Liver (tissue), 9 donors: ENCODE measurements around the gene PLCB4. TPM values are rescaled to one million over a fixed set of nuclear protein-coding genes. Genes with fewer than 3 reads are reported as not detected.

ENCODE experiments used
- DNase-seq: peaks from one replicate; pipeline ENCODE4 v3.0.0-alpha.2; 2017; ENCODE audit warnings: low spot score
- H3K27ac ChIP-seq, 2 donors: one replicate each; pipeline ENCODE4 v1.7.0; 2013; ENCODE audit warnings: inconsistent platforms in 2 of 2, low read length in 2 of 2, control low read depth in 1 of 2, low read depth in 1 of 2, mild to moderate bottlenecking in 1 of 2
- H3K27me3 ChIP-seq, 4 donors: one replicate each; pipeline versions ENCODE4 v1.6.1 to v1.7.0; 2013; ENCODE audit warnings: low read length in 3 of 4, inconsistent platforms in 1 of 4, mild to moderate bottlenecking in 1 of 4, moderate library complexity in 1 of 4; ENCODE audit not compliant: control insufficient read depth in 4 of 4, insufficient read depth in 4 of 4
- H3K36me3 ChIP-seq, 4 donors: one replicate each; pipeline versions ENCODE4 v1.6.1 to v1.7.0; 2013; ENCODE audit warnings: low read length in 3 of 4, mild to moderate bottlenecking in 3 of 4, low read depth in 1 of 4, moderate library complexity in 1 of 4; ENCODE audit not compliant: control insufficient read depth in 4 of 4, insufficient read depth in 3 of 4
- H3K4me1 ChIP-seq, 4 donors: one replicate each; pipeline versions ENCODE4 v1.6.1 to v1.7.0; 2013; ENCODE audit warnings: low read length in 3 of 4, mild to moderate bottlenecking in 3 of 4, moderate library complexity in 1 of 4; ENCODE audit not compliant: control insufficient read depth in 4 of 4, insufficient read depth in 4 of 4
- H3K4me3 ChIP-seq, 3 donors: one replicate each; pipeline versions ENCODE4 v1.6.1 to v1.7.0; 2013; ENCODE audit warnings: low read length in 3 of 3, control low read depth in 1 of 3, low read depth in 1 of 3, mild to moderate bottlenecking in 1 of 3
- H3K9ac ChIP-seq, 2 donors: one replicate each; pipeline ENCODE4 v1.7.0; 2013; ENCODE audit warnings: low read length in 2 of 2, mild to moderate bottlenecking in 2 of 2, moderate library complexity in 2 of 2, control low read depth in 1 of 2, low read depth in 1 of 2
- H3K9me3 ChIP-seq, 4 donors: one replicate each; pipeline versions ENCODE4 v1.6.1 to v1.7.0; 2013; ENCODE audit warnings: low read length in 3 of 4; ENCODE audit not compliant: control insufficient read depth in 4 of 4
- ATF3 ChIP-seq: IDR thresholded peaks from 2 replicates; pipeline ENCODE4 v1.6.1; 2016; ENCODE audit warnings: antibody characterized with exemption
- CTCF ChIP-seq: fragments of 150-350 bp; IDR thresholded peaks from 2 replicates; pipeline ENCODE4 v1.5.1; 2017; ENCODE audit warnings: improper control_type of control experiment, low read depth, low read length; ENCODE audit not compliant: missing input control
- EGR1 ChIP-seq, 2 donors: IDR thresholded peaks; 2 replicates each; pipeline ENCODE4 v1.6.1; 2016 to 2018; ENCODE audit warnings: antibody characterized with exemption in 2 of 2, low read depth in 2 of 2
- FOXA1 ChIP-seq: IDR thresholded peaks from 2 replicates; pipeline ENCODE4 v1.6.1; 2016; ENCODE audit warnings: antibody characterized with exemption
- FOXA2 ChIP-seq: IDR thresholded peaks from 2 replicates; pipeline ENCODE4 v1.6.1; 2016; ENCODE audit warnings: antibody characterized with exemption
- GABPA ChIP-seq, 2 donors: IDR thresholded peaks in 1 of 2; conservative IDR thresholded peaks in 1 of 2; 2 replicates each; pipeline ENCODE4 v1.6.1; 2016; ENCODE audit warnings: antibody characterized with exemption in 2 of 2, mild to moderate bottlenecking in 1 of 2, moderate library complexity in 1 of 2
- HNF4A ChIP-seq, 2 donors: conservative IDR thresholded peaks; 2 replicates each; pipeline ENCODE4 v1.6.1; 2016; ENCODE audit warnings: antibody characterized with exemption in 2 of 2, mild to moderate bottlenecking in 2 of 2
- HNF4G ChIP-seq: IDR thresholded peaks from 2 replicates; pipeline ENCODE4 v1.6.1; 2016; ENCODE audit warnings: antibody characterized with exemption
- JUND ChIP-seq, 2 donors: IDR thresholded peaks; 2 replicates each; pipeline ENCODE4 v1.6.1; 2016; ENCODE audit warnings: antibody characterized with exemption in 2 of 2
- MAX ChIP-seq: IDR thresholded peaks from 2 replicates; pipeline ENCODE4 v1.6.1; 2016; ENCODE audit warnings: antibody characterized with exemption
- NR2F2 ChIP-seq: IDR thresholded peaks from 2 replicates; pipeline ENCODE4 v1.6.1; 2016; ENCODE audit warnings: antibody characterized with exemption
- RAD21 ChIP-seq, 2 donors: IDR thresholded peaks; 2 replicates each; pipeline ENCODE4 v1.6.1; 2016; ENCODE audit warnings: antibody characterized with exemption in 2 of 2, mild to moderate bottlenecking in 2 of 2
- REST ChIP-seq: IDR thresholded peaks from 2 replicates; pipeline ENCODE4 v1.6.1; 2016; ENCODE audit warnings: antibody characterized with exemption, mild to moderate bottlenecking
- RXRA ChIP-seq, 2 donors: IDR thresholded peaks; 2 replicates each; pipeline ENCODE4 v1.6.1; 2017 to 2018; ENCODE audit warnings: antibody characterized with exemption in 2 of 2, mild to moderate bottlenecking in 1 of 2
- SP1 ChIP-seq: IDR thresholded peaks from 2 replicates; pipeline ENCODE4 v1.6.1; 2018; ENCODE audit warnings: antibody characterized with exemption, mild to moderate bottlenecking
- TAF1 ChIP-seq: conservative IDR thresholded peaks from 2 replicates; pipeline ENCODE4 v1.6.1; 2016; ENCODE audit warnings: antibody characterized with exemption, mild to moderate bottlenecking
- YY1 ChIP-seq: IDR thresholded peaks from 2 replicates; pipeline ENCODE4 v1.6.1; 2016; ENCODE audit warnings: antibody characterized with exemption, mild to moderate bottlenecking
- ZBTB33 ChIP-seq: IDR thresholded peaks from 2 replicates; pipeline ENCODE4 v1.6.1; 2016; ENCODE audit warnings: antibody characterized with exemption
- WGBS: extraction: QIAGEN DNeasy Blood & Tissue Kit; methylation state at CpG from one replicate; pipeline ENCODE4 v1.1.7; 2013; 5-methylcytosine and 5-hydroxymethylcytosine counted together
- polyA plus RNA-seq, 2 donors: library from polyadenylated mRNA; stranded (reverse) in 1 of 2; unstranded in 1 of 2; fragments of 200-250 nt in 1 of 2; fragments of >200 nt in 1 of 2; fragmentation: Nextera tagmentation in 1 of 2; extraction: Ambion mirVana in 1 of 2; gene quantifications; one replicate each; pipeline versions ENCODE4 v1.2.1 to v1.2.3, GENCODE V29; 2013 to 2015
- total RNA-seq, 2 donors: library from RNA; depleted of rRNA; stranded (reverse); fragments of >200 nt; gene quantifications; one replicate each; pipeline ENCODE4 v1.2.3, GENCODE V29; 2014
- donor health status: healthy.
- donor health status: healthy.
- donor health status: healthy.
- donor health status: healthy.
- donor health status: healthy.

The PLCB4 gene
- total and polyA plus RNA-seq, 4 donors = 0.14 to 0.67 (median 0.30) TPM

- H3K27ac ChIP-seq = no peak overlapping the region
- no peaks in the 10 kb centered on the region for H3K4me1 ChIP-seq
- no peaks in the 10 kb centered on the region for H3K36me3 ChIP-seq
- no peak for DNase-seq
- no peak for TF ChIP-seq CTCF
- no peak overlapping the region for H3K9ac ChIP-seq
- peaks cover 0 to 3% (median 0%) of the 10 kb centered on the region in 4 donors for H3K27me3 ChIP-seq
- H3K9me3 ChIP-seq = no peaks in the 10 kb centered on the region
- H3K4me3 ChIP-seq = no peak overlapping the region
Measured at GRCh38 chr20:9019833-9020232, 49.1 kb upstream of the PLCB4 start.

GRCh38 chr20:9021216-9021615 lies 47.7 kb upstream of the PLCB4 start:
- no peak for TF ChIP-seq REST
- TF ChIP-seq YY1 = no peak
- TF ChIP-seq TAF1 = no peak
- no peak for TF ChIP-seq EGR1 (IDR thresholded peaks at IDR 0.05; ENCODE audit: low read depth in 2 of 2)
- TF ChIP-seq SP1 = no peak
- no peak for TF ChIP-seq ATF3
- TF ChIP-seq JUND (IDR thresholded peaks at IDR 0.05) = no peak
- TF ChIP-seq RAD21 (IDR thresholded peaks at IDR 0.05) = no peak
- TF ChIP-seq CTCF = no peak
- no peak for TF ChIP-seq HNF4A (conservative IDR thresholded peaks at IDR 0.05)
- TF ChIP-seq FOXA2 = no peak
- TF ChIP-seq MAX = no peak
- TF ChIP-seq GABPA (IDR thresholded peaks at IDR 0.05 in 1 of 2, conservative IDR thresholded peaks at IDR 0.05 in 1 of 2) = no peak
- TF ChIP-seq HNF4G = no peak
- no peak for TF ChIP-seq RXRA (IDR thresholded peaks at IDR 0.05)
- TF ChIP-seq ZBTB33 = no peak
- TF ChIP-seq NR2F2 = no peak
- TF ChIP-seq FOXA1 = no peak
- Histone ChIP-seq H3K4me1 (no peaks in the 10 kb centered on the region), H3K36me3 (no peaks in the 10 kb centered on the region), H3K4me3 (no peak overlapping the region), H3K27me3 (peaks cover 0 to 3% (median 0%) of the 10 kb centered on the region in 4 donors), H3K27ac (no peak overlapping the region), H3K9me3 (no peaks in the 10 kb centered on the region), H3K9ac (no peak overlapping the region)
- 64% methylated on average over 3 of the region's 3 CpGs for WGBS
- no peak for DNase-seq
